CD4-positive, alpha-beta T cell treated with Interferon alpha-2 for 1 hour (primary cell): ENCODE data around the gene DZIP1.
"Not testable (repeated sequence)": the region's sequence is repeated elsewhere in the genome, so short reads cannot be mapped to it uniquely, and the experiment has no call there.

Experiments used
- DNase-seq, 2 donors: peaks; one replicate each; pipeline ENCODE4 v3.0.0-alpha.2; 2020 to 2022

Gene DZIP1

DNA sequence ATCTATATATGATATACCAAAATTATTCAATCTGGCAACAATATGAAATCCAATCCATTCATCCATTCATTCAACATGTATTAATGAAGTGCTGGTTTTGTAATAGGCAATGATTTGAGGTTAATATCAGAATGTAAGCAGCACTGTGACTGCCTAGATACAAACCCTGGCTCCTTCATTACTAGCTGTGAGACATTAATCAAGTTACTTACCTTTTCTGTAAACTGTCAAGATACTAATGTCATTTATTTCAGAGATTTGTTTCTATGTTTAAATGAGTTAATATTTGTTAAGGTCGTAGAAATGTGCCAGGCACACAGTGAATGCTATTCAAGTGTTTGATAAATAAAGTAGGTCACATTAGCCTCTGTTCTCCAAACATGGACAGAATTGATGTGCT is 51.0 kb downstream of the DZIP1 start:
- no peak for DNase-seq

DNA sequence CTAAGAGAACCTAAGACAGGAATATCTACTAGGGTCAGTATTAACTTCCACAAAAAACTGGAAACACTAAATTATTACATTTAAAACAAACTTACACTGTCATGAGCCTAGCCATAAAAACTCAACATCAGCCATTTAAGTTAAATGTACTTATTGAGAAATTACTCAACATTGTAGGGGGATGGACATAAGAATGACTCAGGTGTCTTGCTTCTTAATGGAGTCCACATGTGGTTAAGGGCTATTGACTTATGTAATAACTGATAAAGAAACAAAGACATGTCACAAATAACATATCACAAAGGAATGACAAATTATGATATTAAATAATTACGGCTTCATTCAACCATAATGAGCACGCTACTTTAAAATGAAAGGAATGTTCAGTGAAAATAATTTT is 55.8 kb downstream of the DZIP1 start:
- no peak for DNase-seq

DNA sequence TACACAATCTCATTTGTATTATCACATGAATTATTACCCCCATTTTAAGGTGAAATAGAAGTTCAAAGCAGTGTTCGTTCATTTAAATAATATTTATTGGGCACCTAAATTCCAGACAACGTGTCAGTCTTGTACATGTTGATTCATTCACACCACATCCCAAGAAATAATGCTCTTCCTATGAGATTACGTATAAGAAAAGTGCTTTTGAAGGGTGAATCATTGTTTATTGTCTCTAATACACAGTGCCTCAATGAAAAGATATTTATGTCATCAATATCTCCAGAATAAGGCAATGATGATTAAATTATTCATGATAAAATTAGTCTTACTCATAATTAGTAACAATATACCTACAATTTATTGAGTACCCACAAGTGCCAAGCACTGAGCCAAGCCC is 56.4 kb downstream of the DZIP1 start:
- no peak for DNase-seq

DNA sequence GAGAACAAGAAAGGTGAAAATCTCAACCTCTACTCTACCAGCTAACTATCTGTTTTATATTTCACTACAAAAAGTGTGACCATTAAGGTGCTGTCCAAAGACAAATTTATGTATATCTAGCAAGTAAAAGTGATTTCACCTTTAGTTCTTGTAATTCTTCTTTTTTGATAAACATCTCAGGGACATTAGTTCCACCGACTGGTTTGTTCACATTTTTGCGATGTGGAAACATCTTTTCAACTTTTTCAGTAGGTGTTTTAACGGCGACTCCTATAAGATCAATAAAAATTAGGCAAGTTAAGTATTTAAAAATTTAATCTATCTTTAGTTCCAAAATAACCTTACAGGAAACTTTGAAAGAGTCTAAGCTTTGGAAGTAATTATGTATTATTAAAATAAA is 58.6 kb downstream of the DZIP1 start:
- no peak for DNase-seq

DNA sequence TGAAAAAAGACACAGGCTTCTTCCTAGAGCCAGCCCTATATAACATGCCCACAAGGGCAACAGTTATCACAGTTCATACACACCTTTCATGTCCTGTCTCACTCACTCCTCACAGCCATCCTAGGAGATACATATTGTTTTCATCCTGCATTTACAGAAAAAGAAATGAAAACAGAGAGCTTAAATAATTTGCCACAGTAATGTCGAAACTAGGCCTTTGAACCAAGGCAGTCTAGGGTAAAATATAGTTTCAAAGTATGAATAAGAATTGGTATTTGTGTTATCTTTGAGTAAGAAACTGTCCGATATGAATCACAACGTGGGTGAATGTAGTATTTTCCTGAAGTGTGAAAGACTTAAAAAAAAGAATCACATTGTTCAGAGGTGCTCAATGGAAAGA is 65.2 kb downstream of the DZIP1 start:
- no peak for DNase-seq

DNA sequence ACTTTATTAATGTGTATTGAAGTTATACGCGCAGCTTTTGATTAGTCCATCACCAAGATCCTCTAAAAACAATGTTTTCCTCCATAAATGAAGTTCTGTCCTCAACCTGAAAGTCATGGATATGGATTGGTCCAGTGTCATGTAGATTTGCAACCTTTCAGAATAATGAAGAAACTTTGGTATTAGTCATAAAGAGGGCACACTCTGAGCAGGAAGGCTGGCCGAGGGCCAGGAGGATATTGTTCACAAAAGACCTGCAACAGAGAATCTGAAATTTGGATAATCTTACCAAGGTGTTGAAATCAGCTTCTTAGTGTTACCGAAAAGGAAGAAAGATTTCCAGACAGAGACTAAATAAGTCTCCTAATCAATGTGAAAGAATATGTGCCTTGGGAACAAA is 71.3 kb downstream of the DZIP1 start:
- DNase-seq, result no peak

DNA sequence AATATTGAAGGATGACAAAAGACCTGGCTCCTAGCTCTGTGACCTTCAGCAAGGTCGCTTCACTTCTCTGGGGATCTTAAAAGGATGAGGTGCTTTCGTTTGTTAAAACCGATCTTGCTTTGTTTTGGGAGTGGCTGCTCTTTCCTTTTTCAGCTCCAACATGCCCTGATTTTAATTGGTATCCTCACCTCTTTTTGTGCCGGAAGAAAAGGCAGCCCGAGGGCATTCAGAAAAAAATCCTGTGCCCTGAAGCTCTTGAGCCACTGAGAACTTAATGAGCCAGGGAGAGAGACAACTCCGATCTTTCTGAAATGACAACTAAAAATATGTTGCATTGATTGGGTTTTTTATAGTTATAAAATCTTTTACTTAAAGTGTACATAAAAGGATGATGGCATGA is 72.6 kb downstream of the DZIP1 start:
- DNase-seq, result no peak

DNA sequence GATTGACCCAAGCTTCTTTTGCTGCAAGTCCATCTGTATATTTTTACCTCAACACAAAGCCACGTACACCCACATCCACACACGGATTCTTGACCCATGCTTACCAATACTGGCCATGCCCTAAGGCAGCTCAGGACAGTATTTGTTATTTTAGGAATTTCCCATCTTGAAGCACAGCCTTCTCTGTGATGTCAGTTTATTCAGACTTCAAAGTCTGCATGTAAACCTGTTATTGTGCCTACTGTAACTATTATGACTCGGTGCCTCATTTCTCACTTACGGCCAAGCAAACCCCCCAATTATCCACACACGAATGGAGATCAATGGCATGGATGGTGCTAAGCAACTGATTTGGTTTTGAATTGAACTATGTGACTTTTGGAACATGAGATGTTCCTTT is 74.5 kb downstream of the DZIP1 start:
- DNase-seq, result no peak

DNA sequence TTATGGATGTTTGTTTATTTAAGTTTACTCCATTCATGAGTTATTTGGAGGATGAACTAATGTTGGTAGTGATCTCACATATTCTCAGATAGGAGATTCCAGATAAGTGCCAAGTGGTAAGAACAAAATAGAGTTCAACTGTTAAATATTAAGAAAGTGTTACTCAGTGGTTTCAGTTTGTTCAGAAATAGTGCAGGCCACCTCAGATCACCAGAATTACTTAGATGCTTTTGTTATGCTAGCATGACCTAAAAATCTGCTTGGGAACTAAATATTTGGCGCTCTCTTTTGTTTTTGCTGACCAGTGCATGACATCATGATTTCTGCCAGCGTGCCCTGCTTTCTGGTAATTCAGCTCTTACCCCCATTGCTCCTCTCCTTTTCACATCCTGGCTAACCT is 76.4 kb downstream of the DZIP1 start:
- no peak for DNase-seq

DNA sequence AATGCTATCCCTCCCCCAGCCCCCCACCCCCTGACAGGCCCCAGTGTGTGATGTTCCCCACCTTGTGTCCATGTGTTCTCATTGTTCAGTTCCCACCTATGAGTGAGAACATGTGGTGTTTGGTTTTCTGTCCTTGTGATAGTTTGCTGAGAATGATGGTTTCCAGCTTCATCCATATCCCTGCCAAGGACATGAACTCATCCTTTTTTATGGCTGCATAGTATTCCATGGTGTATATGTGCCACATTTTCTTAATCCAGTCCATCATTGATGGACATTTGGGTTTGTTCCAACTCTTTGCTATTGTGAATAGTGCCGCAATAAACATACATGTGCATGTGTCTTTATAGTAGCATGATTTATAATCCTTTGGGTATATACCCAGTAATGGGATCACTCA is 78.7 kb downstream of the DZIP1 start:
- not testable (repeated sequence) for DNase-seq

DNA sequence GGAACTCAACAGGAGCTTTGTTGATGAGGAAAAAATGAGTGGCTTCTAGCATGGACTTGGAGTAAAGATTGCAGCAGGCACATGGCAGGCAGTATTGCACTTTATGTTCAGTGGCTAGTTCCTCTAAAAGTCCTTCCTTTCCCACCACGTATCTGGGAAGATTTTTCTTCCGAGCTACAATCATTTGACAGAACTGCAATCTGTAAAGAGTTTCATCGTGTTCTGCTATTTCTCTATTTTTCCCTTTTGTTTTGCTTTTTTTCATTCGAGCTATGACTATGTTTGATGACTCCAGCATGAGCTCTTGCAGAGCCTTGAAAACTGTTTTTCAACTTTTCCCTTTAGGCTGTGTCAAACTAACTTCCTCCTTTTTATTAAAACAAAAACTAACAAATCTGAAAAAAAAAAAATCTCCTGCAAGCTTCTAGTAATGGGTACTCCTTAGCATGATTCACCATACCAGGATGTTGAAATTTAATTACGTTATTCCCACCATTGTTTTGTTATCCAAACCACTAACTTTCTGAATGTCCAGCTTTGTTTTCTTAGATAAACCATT is 79.7 kb downstream of the DZIP1 start:
- no peak for DNase-seq

DNA sequence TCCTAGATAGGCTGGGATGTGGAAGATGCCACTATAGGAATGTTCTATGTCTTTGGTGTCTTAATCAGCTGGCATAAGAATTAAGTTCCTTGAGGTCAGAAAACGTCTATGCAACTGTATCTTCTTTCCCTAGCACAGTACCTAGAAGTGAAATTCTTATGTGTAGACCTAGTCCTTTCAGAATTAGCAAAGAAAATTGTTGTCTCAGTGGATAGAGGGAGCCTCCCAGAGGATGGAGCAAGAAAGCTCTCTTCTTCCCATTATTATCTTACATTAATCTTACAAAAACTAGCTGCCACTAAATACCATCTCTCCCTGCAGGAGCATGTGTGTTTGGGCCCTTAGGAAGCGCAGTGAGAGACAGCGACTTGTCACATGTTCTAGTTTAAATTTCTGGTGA is 80.4 kb downstream of the DZIP1 start:
- no peak for DNase-seq

DNA sequence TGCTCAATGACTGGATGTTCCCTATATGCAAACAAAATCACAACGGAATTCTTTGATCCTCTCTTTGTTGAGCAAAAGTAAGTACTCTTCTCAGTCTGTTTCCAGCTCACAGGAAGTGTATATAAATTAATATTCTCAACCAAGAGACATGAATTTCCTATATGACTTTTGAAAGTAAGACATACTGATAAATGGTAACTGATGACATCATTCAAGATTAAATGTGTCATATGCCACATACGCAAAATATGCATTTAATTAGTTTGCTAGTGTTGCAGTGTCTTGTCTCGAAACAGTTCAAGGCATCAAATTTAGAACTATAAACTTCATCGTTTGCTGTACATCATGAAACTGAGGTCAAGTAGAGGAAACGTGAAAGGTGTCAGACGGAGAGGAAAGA is 84.1 kb downstream of the DZIP1 start:
- DNase-seq, result no peak

DNA sequence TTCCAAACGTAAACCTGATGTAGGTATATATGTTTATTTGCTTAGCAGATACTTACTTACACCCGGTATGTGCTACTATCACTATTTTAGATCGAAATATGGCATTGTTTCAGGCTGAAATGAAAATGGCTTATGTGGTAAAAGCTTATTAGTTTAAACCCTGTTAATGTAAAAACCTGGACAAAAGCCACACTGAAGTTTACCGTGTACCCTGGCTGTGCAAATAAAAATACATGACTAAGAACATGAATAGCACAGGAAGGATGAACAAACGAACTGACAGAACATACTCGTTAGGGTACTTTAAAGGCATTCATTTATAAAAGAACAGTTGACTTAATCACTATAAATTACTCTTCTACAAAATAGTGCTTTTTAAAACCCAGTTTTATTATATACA is 85.4 kb downstream of the DZIP1 start:
- no peak for DNase-seq

DNA sequence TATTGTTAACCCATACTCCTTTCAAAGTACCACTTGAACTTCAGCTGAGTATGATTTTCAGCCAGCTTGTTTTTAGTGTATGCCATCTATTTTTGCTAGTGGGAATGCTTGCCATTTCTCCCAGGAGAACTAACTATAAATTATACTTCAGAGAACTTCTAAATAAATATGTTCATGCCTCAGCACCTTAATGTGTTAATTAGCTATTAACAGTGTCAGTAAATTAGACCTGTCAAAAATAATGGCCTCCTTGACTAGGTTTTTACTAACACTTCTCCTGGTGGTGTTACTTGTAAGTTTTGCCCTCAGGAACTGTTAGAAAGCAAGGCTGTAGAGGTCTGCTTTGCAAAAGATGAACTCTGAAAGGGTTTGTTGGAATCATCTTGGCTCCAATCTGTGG is 87.5 kb downstream of the DZIP1 start:
- DNase-seq, result no peak

DNA sequence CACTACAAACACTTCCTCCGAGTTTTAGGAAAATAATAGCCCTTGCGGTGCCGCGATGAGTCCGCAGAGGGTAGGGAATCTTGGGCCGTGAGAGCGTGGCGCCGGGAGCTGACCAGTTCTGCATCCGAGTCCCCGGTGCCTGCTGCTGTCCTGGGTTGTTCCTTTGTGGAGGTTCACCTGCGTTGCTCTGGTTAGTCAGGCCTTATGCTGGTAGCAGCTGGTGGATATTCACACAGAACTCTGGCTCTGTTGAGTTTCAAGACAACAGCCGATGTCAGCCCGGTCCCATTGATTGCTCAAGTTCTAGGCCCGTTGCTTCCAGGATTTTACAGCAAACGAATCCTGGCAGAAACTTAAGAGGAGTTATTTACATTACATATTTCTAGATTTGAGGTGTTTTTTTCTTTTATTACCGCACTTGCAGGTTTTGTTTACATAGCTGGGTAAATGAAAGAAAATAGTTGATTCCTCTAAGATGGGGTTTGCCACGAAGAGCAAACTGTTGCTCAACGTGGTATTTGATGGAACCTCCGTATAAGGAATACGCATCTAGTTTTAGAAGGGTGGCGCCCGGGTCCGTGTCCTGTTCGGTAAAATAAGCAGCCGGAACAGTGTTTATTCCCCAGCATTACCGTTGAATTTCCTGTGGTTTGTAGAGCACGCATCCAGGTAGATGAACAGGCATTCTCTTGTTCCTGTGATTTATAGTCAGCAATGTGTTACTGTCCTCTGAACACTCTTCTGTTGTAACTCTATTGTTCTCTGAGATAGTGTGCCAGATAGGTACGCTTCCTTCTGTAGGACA is 90.7 kb downstream of the DZIP1 start:
- no peak for DNase-seq

DNA sequence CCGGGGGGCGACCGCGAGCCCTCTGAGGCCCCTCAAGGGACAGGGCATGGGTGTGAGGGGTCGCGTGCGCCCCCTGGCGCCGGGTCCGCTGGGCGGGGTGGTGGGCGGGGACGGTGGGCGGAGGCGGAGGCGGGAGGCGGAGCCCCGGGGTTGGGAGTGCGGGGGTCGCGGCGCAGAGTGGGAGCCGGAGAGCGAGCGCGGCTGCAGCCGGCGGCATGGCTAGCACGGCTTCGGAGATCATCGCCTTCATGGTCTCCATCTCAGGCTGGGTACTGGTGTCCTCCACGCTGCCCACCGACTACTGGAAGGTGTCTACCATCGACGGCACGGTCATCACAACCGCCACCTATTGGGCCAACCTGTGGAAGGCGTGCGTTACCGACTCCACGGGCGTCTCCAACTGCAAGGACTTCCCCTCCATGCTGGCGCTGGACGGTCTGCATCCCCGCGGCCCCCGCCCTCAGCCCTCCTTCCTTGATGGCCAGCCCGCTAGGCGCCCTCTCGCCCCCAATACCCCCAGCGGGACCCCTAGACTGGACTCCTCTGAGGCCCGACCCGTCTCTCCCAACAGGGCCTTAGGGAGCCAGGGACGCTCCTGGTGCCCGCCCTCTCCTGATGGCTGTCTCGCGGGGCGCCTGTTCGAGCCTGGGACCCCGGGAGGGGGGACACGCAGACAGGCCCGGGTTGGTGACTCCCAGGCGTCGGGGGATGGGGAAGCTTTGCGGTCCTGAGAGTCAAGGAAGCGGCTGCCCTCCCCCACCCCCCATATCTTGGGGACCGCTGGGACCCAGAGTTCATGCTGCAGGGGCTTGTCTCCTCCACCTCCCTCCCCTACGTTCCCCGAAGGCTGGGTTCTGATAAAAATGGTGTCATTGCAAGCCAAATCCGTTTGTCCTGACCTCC is 91.7 kb downstream of the DZIP1 start, which contains the start of gene CLDN10:
TSS of gene CLDN10 (plus strand) at position 182 of the 903 bp plus-strand sequence. CDS start at position 216, 34 bp downstream.
- DNase-seq, result no peak

DNA sequence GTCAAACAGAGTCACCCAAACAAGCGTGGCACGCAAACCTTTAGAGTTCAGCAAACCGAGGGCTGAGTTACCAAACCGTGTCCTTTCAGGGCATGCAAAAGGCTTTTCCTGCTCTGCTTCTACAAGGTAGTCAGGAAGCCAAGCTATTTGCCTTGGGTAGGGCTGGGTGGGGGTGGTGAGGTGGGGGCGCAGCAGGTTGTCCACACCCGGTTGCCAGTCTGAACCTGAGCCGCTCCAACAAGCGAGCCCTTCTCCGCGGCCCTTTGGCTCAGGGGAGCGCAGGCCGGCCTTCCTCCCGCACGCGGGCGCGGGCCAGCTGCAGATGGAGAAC is 92.3 kb downstream of the DZIP1 start:
- DNase-seq, result no peak

DNA sequence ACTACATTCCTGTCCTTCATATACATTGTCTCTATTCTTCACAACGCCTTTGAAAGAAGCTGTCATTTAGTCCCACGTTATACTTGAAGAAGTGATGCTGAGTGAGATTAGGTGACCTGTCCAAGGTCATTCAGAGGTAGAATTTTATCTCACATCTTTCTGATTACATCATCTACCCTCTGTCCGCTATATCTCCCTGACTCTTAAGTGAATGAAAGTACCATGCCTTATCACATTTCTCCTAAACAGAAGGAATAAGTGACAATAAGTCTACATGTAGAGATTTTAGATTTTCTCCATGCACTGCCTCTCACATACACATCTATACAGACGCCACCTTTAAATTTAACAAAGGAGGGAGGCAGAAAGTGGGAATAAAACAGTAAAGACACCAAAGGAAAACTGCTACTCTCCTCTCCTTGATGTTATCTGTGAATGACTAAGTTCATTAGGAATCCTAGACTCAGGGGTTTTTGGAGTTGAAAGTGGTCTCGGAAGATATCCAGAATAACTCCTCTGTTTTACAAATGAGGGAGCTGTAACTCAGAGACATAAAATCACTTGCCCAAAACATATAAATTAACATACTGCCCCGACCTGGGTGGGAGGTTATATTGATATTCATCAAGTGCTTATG is 96.9 kb downstream of the DZIP1 start:
- DNase-seq, result no peak

DNA sequence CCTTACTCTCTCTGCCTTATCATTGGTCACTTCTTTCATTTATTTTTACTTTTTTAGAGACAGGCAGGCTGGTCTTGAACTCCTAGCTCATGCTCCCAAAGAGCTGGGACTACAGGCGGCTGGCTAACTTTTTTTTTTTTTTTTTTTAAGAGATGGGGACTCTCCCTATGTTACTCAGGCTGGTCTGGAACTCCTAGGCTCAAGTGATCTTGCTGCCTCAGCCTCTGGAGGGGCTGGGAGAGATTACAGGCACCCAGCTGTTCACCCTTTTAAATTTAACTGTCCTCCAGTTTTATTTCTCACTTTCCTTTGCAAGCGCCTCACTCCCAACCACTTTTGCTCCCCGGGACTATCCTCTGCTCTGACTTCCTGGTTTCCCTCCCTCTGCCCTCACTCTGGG is 97.6 kb downstream of the DZIP1 start:
- DNase-seq, result no peak

DNA sequence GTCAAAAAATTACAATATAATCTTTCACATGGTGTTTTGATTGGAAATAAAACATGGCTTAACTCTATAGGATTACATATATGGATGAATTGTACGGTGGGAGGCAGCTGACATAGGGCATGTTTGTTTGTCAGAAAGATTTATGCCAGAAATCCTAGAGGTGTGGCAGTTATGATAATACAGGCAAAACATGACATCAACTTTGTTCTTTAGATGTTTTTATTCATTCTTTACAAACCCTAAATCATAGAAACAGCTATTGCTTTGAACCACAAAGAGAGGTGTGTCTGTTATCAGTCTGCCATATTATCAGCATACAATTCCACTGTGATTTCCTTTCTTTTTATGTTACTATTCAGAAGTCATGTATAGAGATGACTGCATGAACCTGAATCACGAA is 100.2 kb downstream of the DZIP1 start:
- no peak for DNase-seq

DNA sequence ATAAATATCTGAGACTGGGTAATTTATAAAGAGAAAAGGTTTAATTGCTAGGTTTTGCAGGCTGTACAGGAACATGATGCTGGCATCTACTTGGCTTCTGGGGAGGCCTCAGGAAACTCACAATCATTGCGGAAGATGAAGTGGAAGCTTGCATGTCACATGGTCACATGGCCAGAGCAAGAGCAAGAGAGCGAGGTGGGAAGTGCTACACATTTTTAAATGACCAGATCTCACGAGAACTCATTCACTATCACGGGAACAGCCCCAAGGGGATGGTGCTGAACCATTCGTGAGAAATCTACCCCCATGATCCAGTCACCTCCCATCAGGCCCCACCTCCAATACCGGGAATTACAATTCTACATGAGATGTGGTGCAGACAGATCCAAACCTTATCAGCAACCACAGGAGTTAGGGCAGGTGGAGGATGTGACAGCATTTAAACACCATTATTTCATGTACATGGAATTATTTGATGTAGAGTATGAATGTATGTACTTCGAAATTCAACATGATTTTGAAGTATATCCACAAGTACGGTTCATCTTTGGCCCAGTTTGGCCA is 102.5 kb downstream of the DZIP1 start:
- no peak for DNase-seq

DNA sequence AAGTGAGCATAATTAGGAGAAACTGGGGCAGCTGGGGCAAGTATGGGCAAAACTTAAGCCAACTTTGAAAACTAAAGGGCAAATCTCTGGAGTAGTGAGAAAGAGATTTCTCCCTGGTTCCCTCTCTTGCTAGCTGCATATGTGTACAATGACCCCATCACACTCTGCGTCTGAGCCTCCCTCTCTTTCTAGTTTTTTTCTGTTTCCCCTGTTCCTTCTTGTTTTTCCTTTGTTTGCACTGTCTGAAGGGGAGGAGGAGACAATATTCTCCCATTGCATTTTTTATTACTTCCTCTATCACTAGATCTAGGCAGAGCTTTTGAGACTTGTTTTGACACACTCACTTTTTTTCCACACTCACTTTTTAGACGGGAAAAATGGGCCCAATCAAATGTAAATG is 103.2 kb downstream of the DZIP1 start:
- no peak for DNase-seq
